Measurements from ENCODE around the gene ERFL. TPM values are rescaled to one million over a fixed set of nuclear protein-coding genes. Genes with fewer than 3 reads are reported as not detected.

The ERFL gene
- total and polyA plus RNA-seq, 4 experiments from 2014 or later, result 0.11 to 9.2 (median 6.6) TPM; not detected in 1

DNA sequence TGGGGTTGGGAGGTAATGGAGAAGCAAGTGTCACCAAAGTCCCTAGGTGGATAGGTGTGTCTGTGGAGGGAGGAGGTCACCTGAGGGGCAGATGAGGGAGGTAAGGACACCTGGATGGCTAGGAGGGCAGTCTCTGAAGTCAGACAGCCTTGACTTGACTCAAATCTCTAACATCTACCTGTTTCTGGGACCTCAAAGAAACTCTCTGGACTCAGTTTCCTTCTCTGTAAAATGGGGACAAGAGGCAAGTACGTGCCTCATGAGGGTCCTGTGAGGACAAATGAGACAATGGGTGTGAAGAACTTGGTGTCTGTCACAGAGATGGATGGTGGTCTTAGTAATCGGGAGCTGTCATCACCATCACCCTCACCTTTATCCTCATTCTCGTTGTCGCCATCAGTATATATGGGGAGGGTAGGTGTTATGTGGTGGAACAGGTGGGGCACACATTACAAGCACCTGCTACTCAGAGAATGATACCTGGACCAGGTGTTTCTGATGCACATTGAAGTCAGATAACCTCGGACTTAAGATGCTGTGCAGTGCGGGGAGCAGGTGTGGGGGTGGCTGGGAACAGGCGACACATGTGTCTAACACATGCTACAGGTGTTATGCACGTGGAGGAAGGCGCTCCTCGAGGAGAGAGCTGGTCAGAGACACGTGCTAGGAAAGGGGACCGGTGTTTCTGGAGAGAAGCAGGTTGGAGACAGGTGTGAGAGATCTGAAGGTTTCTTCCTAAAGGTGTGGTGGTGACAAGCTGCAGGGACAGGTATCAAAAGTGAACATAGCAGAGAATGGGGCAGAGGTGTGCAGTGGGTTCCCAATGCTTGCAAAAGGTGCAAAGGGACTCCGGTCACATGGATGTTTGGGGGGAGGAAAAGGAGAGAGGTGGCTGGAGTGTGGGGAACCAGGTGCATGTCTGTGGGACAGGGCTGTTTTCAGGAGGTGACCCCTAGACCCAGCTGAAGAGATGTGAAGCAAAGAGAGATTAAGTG is 3.8 kb downstream of the ERFL start:
- H3K27me3 Mint-ChIP-seq, result peaks cover 0 to 2% of the 10 kb centered on the region in 2 donors
- no peak overlapping the region for H3K4me3 Mint-ChIP-seq
- intact Hi-C loops (cut with micrococcal nuclease), result no loop called here
- peaks cover 0 to 4% of the 10 kb centered on the region in 2 donors for H3K36me3 Mint-ChIP-seq
- Histone ChIP-seq H3K27me3 (ENCODE audit: insufficient read depth, low read length) (no peaks in the 10 kb centered on the region), H3K27ac (ENCODE audit: low read depth, low read length) (no peak overlapping the region), H3K36me3 (ENCODE audit: insufficient read depth, low read length) (no peaks in the 10 kb centered on the region), H3K4me3 (ENCODE audit: low read length in 2 of 2) (no peak overlapping the region), H3K4me1 (ENCODE audit: insufficient read depth, low read length) (peaks cover 14% of the 10 kb centered on the region), H3K9me3 (ENCODE audit: control insufficient read depth in 1 of 2, low read length in 2 of 2) (no peaks in the 10 kb centered on the region)
- peak overlapping the region in 1 of 7 donors; percentile 6 for H3K27ac Mint-ChIP-seq
- POLR2A ChIA-PET (ENCODE audit: partially characterized antibody), result interaction anchor here (0.9 to 10.2 kb wide), 7 partner anchors 13 to 51 kb away, joined by 3 to 156 read pairs (median 7); partner anchors contain the start of gene ARHGEF1
- H3K4me1 Mint-ChIP-seq, result peaks cover 13 to 16% (median 14%) of the 10 kb centered on the region in 4 donors
- DNase-seq, result no peak
- CTCF ChIA-PET (ENCODE audit: partially characterized antibody), result no interaction called here
- H3K9me3 Mint-ChIP-seq, result no peaks in the 10 kb centered on the region

DNA sequence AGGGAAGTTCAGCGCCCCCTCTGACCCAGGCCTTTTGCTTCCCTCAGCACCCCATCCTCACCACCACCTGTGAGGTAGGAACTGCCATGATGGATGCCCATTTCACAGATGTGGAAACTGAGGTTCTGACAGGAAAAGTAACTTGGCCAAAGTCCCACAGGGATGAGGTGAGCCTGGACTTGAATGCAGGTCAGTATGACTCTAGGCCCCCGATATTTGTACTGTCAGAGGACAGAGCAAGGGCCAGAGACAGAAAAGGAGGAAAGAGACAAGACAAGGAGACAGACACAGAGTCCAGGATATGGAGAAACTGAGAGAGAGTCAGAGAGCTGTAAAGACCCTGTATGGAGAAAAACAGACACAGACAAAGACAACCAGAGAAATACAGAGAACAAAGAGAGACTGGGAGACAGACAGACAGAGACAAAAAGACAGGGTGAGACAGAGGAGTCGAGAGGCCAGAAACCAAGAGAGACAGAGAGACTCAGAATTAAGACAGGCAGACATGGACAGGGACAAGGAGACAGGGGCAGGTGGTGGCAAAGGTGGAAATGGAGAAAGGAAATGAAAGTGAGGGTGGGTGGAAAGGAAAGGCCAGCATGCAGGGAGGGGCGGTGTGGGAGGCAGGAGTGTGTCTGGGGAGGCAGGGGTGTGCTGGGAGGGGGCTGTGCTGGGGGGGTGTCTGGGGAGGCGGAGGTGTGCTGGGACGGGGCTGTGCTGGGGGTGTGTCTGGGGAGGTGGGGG is 5.0 kb downstream of the ERFL start:
- H3K4me3 ChIP-seq (ENCODE audit: low read length in 2 of 2), result no peak overlapping the region
- peaks cover 6% of the 10 kb centered on the region for H3K4me1 ChIP-seq (ENCODE audit: insufficient read depth, low read length)
- peaks cover 5 to 10% (median 6%) of the 10 kb centered on the region in 4 donors for H3K4me1 Mint-ChIP-seq
- H3K9me3 Mint-ChIP-seq, result no peaks in the 10 kb centered on the region
- H3K36me3 Mint-ChIP-seq, result peaks cover 0 to 4% of the 10 kb centered on the region in 2 donors
- H3K27me3 Mint-ChIP-seq, result peaks cover 0 to 2% of the 10 kb centered on the region in 2 donors
- ChIA-PET CTCF (ENCODE audit: partially characterized antibody) (no interaction called here), POLR2A (ENCODE audit: partially characterized antibody) (interaction anchor here (1.7 to 10.2 kb wide), 3 partner anchors 11 to 37 kb away, joined by 4 to 156 read pairs (median 16); partner anchors contain the start of gene ARHGEF1)
- peak overlapping the region in 2 of 8 donors; percentile 7 to 57 for H3K4me3 Mint-ChIP-seq
- no peaks in the 10 kb centered on the region for H3K27me3 ChIP-seq (ENCODE audit: insufficient read depth, low read length)
- intact Hi-C loops (cut with micrococcal nuclease), result no loop called here
- no peak overlapping the region for H3K27ac ChIP-seq (ENCODE audit: low read depth, low read length)
- H3K36me3 ChIP-seq (ENCODE audit: insufficient read depth, low read length), result no peaks in the 10 kb centered on the region
- H3K27ac Mint-ChIP-seq, result peak overlapping the region in 3 of 7 donors; percentile 38 to 84 (median 39)
- peak in 1 of 5 donors; percentile 10 for DNase-seq
- H3K9me3 ChIP-seq (ENCODE audit: control insufficient read depth in 1 of 2, low read length in 2 of 2), result no peaks in the 10 kb centered on the region

DNA sequence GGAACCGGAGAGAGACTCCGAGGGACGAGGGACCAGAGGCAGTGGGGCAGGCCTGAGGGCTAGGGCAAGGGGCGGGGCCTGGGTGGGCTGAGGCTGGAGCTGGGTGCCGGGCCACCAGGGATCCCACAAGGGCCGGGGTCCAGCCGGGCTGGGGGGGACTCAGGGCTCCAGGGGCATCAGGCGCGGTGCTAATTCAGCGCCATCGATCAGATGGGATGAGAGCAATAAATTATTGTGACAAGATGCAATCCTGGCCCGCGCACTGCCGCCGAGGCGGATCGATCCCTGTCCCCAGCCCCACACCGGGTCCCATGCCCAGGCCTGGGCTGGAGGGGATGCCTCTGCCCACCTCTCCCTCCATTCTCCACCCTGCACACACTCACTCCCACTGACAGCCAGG is 5.7 kb downstream of the ERFL start:
- peak in 1 of 5 donors; percentile 5 for DNase-seq
- no peaks in the 10 kb centered on the region for H3K9me3 Mint-ChIP-seq
- no peaks in the 10 kb centered on the region for H3K27me3 ChIP-seq (ENCODE audit: insufficient read depth, low read length)
- H3K27ac Mint-ChIP-seq, result peak overlapping the region in 1 of 7 donors; percentile 77
- peaks cover 0 to 4% of the 10 kb centered on the region in 2 donors for H3K36me3 Mint-ChIP-seq
- H3K9me3 ChIP-seq (ENCODE audit: control insufficient read depth in 1 of 2, low read length in 2 of 2), result no peaks in the 10 kb centered on the region
- no peak overlapping the region for H3K27ac ChIP-seq (ENCODE audit: low read depth, low read length)
- H3K4me1 Mint-ChIP-seq, result peaks cover 5 to 10% (median 6%) of the 10 kb centered on the region in 4 donors
- H3K27me3 Mint-ChIP-seq, result peaks cover 0 to 2% of the 10 kb centered on the region in 2 donors
- POLR2A ChIA-PET (ENCODE audit: partially characterized antibody), result interaction anchor here (1.2 to 3.3 kb wide), 2 partner anchors 11 to 36 kb away, joined by 3 to 16 read pairs; no protein-coding TSS in a partner anchor
- H3K36me3 ChIP-seq (ENCODE audit: insufficient read depth, low read length), result no peaks in the 10 kb centered on the region
- CTCF ChIA-PET (ENCODE audit: partially characterized antibody), result no interaction called here
- intact Hi-C loops (cut with micrococcal nuclease), result no loop called here
- H3K4me1 ChIP-seq (ENCODE audit: insufficient read depth, low read length), result peaks cover 4% of the 10 kb centered on the region
- no peak overlapping the region for H3K4me3 Mint-ChIP-seq
- H3K4me3 ChIP-seq (ENCODE audit: low read length in 2 of 2), result no peak overlapping the region

DNA sequence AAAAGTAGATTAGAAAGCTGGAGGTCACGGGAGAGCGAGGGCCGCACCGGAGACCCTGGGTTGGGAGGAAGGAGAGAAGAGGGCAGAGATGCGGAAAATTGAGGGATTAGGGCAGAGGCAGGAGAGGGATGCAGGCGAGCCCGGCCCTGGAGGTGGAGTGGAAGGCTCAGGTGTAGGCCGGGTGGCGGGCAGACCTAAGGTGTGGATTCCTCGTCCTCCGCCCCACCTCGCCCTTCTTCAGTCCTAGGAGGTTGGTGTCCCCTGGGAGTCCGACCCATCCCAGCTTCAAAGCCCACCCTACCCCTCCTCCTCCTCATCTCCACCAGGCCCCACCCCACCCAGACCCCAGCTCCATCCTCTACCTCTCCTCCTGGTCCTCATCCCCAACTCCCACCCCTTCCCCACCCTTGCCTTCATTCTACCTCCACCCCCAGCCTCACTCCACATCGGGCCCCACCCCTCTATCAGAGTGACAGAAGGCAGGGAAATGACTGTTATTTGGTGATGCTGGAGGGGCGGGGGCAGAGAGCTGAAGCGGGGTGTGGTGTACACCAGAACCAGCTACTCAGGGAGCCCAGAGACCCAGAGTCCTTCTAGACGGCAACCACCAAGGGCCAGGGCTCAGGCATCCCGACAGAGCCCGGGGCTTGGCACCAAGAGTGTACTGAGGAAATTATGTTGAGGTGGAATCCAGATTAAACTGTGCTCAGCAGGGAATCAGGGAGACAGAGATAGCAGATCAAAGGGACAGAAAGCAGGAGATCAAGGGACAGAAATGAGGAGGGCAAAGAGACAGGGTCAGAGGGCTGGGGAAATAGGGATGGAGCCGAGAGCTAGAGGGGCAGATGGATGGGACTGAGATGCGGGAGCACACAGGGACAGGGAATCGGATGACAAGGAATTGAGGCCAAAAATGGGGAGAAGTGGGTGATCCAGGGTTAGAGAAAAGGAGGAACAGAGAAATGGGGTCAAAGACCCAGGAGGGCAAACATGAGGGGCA is 6.4 kb downstream of the ERFL start:
- no peak overlapping the region for H3K4me3 ChIP-seq (ENCODE audit: low read length in 2 of 2)
- peaks cover 0 to 2% of the 10 kb centered on the region in 2 donors for H3K27me3 Mint-ChIP-seq
- no peak overlapping the region for H3K4me3 Mint-ChIP-seq
- H3K4me1 ChIP-seq (ENCODE audit: insufficient read depth, low read length), result no peaks in the 10 kb centered on the region
- H3K27me3 ChIP-seq (ENCODE audit: insufficient read depth, low read length), result no peaks in the 10 kb centered on the region
- H3K4me1 Mint-ChIP-seq, result peaks cover 5 to 10% (median 6%) of the 10 kb centered on the region in 4 donors
- no peak overlapping the region for H3K27ac ChIP-seq (ENCODE audit: low read depth, low read length)
- POLR2A ChIA-PET (ENCODE audit: partially characterized antibody), result interaction anchor here (1.2 to 3.3 kb wide), 3 partner anchors 10 to 36 kb away, joined by 3 to 16 read pairs (median 4); no protein-coding TSS in a partner anchor
- no peaks in the 10 kb centered on the region for H3K36me3 ChIP-seq (ENCODE audit: insufficient read depth, low read length)
- H3K36me3 Mint-ChIP-seq, result peaks cover 0 to 4% of the 10 kb centered on the region in 2 donors
- CTCF ChIA-PET (ENCODE audit: partially characterized antibody), result interaction anchor here (1.1 kb wide), 1 partner anchor 10 kb away, joined by 3 read pairs; no protein-coding TSS in a partner anchor
- peak overlapping the region in 1 of 7 donors; percentile 77 for H3K27ac Mint-ChIP-seq
- peak in 1 of 5 donors; percentile 19 for DNase-seq
- H3K9me3 Mint-ChIP-seq, result no peaks in the 10 kb centered on the region
- intact Hi-C loops (cut with micrococcal nuclease), result no loop called here
- H3K9me3 ChIP-seq (ENCODE audit: control insufficient read depth in 1 of 2, low read length in 2 of 2), result no peaks in the 10 kb centered on the region

DNA sequence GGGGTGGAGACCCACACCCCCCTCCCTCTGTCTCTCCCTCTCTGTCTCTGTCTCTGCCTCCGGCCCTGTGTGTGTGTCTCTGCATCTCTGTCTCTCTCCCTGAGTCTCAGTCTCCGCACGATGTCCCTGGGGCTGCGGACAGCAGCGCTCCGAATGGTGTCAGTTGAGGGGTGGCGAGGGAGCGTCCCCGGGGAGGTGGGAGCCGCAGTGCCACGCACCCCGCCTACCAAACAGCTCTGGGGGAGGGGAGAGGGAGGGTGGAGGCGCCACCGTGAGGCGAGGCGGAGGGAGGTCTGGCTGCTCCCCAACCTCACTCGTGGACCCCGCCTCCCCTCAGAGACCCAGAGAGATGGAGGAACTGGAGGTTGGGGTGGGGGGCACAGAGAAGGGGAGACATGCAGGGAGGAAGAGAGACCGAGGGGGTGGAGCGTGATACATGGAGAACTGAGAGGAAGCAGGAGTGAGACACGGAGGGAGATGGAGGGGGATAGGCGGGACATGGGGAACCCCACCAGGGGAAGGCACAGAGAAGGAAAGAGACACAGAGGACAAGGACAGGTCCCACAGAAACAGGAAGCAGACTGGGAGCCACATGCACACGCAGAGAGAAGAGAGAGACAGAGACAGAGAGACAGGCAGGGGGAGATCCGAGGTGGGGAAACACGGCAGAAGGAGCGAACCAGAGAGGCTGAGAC is 7.2 kb downstream of the ERFL start:
- H3K4me3 ChIP-seq (ENCODE audit: low read length in 2 of 2), result no peak overlapping the region
- H3K4me1 ChIP-seq (ENCODE audit: insufficient read depth, low read length), result peaks cover 3% of the 10 kb centered on the region
- no peak overlapping the region for H3K4me3 Mint-ChIP-seq
- POLR2A ChIA-PET (ENCODE audit: partially characterized antibody), result interaction anchor here (1.6 to 3.3 kb wide), 2 partner anchors 9 to 12 kb away, joined by 4 to 16 read pairs; no protein-coding TSS in a partner anchor
- H3K27me3 Mint-ChIP-seq, result peaks cover 0 to 2% of the 10 kb centered on the region in 2 donors
- H3K9me3 ChIP-seq (ENCODE audit: control insufficient read depth in 1 of 2, low read length in 2 of 2), result no peaks in the 10 kb centered on the region
- peak in 1 of 5 donors; percentile 19 for DNase-seq
- no peak overlapping the region for H3K27ac ChIP-seq (ENCODE audit: low read depth, low read length)
- CTCF ChIA-PET (ENCODE audit: partially characterized antibody), result interaction anchor here (1.1 kb wide), 1 partner anchor 9 kb away, joined by 3 read pairs; no protein-coding TSS in a partner anchor
- no peak overlapping the region for H3K27ac Mint-ChIP-seq
- H3K27me3 ChIP-seq (ENCODE audit: insufficient read depth, low read length), result peaks cover 3% of the 10 kb centered on the region
- H3K36me3 Mint-ChIP-seq, result peaks cover 0 to 4% of the 10 kb centered on the region in 2 donors
- H3K36me3 ChIP-seq (ENCODE audit: insufficient read depth, low read length), result no peaks in the 10 kb centered on the region
- H3K9me3 Mint-ChIP-seq, result no peaks in the 10 kb centered on the region
- intact Hi-C loops (cut with micrococcal nuclease), result no loop called here
- peaks cover 5 to 10% (median 6%) of the 10 kb centered on the region in 4 donors for H3K4me1 Mint-ChIP-seq

Data from CD4-positive, alpha-beta memory T cell (primary cell).